Ishikawa (cell line): ENCODE data around the gene MAX.

Experiments used
- CEBPB ChIP-seq: IDR thresholded peaks from 2 replicates; pipeline ENCODE4 v1.6.1; 2012
- CREB1 ChIP-seq: IDR thresholded peaks from 2 replicates; pipeline ENCODE4 v1.6.1; 2012; ENCODE audit warnings: low read depth
- EGR1 ChIP-seq: IDR thresholded peaks from 2 replicates; pipeline ENCODE4 v1.6.1; 2012
- EP300 ChIP-seq: IDR thresholded peaks from 2 replicates; pipeline ENCODE4 v1.6.1; 2012; ENCODE audit warnings: borderline replicate concordance
- FOXM1 ChIP-seq: IDR thresholded peaks from 2 replicates; pipeline ENCODE4 v1.6.1; 2012; ENCODE audit warnings: low read depth, borderline replicate concordance
- MAX ChIP-seq: IDR thresholded peaks from 2 replicates; pipeline ENCODE4 v1.6.1; 2012
- NFIC ChIP-seq: IDR thresholded peaks from 2 replicates; pipeline ENCODE4 v1.6.1; 2012
- RAD21 ChIP-seq: IDR thresholded peaks from 2 replicates; pipeline ENCODE4 v1.6.1; 2012; ENCODE audit warnings: low read depth
- REST ChIP-seq: IDR thresholded peaks from 2 replicates; pipeline ENCODE4 v1.6.1; 2012; ENCODE audit warnings: low read depth, mild to moderate bottlenecking
- TAF1 ChIP-seq: IDR thresholded peaks from 2 replicates; pipeline ENCODE4 v1.6.1; 2012; ENCODE audit warnings: low read depth, mild to moderate bottlenecking
- TCF12 ChIP-seq: IDR thresholded peaks from 2 replicates; pipeline ENCODE4 v1.6.1; 2012; ENCODE audit warnings: low read depth
- TEAD4 ChIP-seq: IDR thresholded peaks from 2 replicates; pipeline ENCODE4 v1.6.1; 2012
- USF1 ChIP-seq: IDR thresholded peaks from 2 replicates; pipeline ENCODE4 v1.6.1; 2012
- YY1 ChIP-seq: IDR thresholded peaks from 2 replicates; pipeline ENCODE4 v1.6.1; 2012; ENCODE audit warnings: low read depth
- ZBTB7A ChIP-seq: IDR thresholded peaks from 2 replicates; pipeline ENCODE4 v1.6.1; 2012; ENCODE audit warnings: low read depth

MAX gene

GRCh38 chr14:65134651-65135579, 32.6 kb upstream of the MAX start:
- no peak for TF ChIP-seq TAF1
- TF ChIP-seq NFIC: 0 out of 2 replicates have a peak, but pooled peaks have one; percentile 20
- TF ChIP-seq USF1: no peak
- TF ChIP-seq MAX: no peak
- TF ChIP-seq RAD21: no peak
- TF ChIP-seq REST: no peak
- TF ChIP-seq EP300: no peak

- no peak for TF ChIP-seq CREB1
- TF ChIP-seq TCF12: no peak
- TF ChIP-seq USF1: no peak
Observed at GRCh38 chr14:65132855-65133254, 30.5 kb upstream of the MAX start.

GRCh38 chr14:65131301-65131701, 29.0 kb upstream of the MAX start:
- TF ChIP-seq EGR1 (no peak), MAX (no peak), CEBPB (no peak), YY1 (no peak), TCF12 (no peak), TEAD4 (no peak), EP300 (no peak), NFIC (no peak), REST (no peak), USF1 (no peak), RAD21 (no peak), TAF1 (no peak), ZBTB7A (no peak), FOXM1 (no peak), CREB1 (no peak)

- TF ChIP-seq CREB1 (no peak), EP300 (no peak), CEBPB (no peak), EGR1 (no peak), RAD21 (no peak), ZBTB7A (no peak)
Observed at GRCh38 chr14:65128096-65128495, 25.8 kb upstream of the MAX start.

GRCh38 chr14:65117769-65118745, 15.7 kb upstream of the MAX start:
- no peak for TF ChIP-seq MAX
- TF ChIP-seq NFIC: no peak
- TF ChIP-seq EP300: no peak
- no peak for TF ChIP-seq RAD21
- no peak for TF ChIP-seq FOXM1
- no peak for TF ChIP-seq TEAD4
- TF ChIP-seq TAF1: no peak
